Liver (tissue), 9 donors: ENCODE data around the gene SLC6A5. TPM values are rescaled to one million over a fixed set of nuclear protein-coding genes. Genes with fewer than 3 reads are reported as not detected.

Experiments
- DNase-seq: peaks from one replicate; pipeline ENCODE4 v3.0.0-alpha.2; 2017; ENCODE audit warnings: low spot score
- H3K27ac ChIP-seq, 2 donors: one replicate each; pipeline ENCODE4 v1.7.0; 2013; ENCODE audit warnings: inconsistent platforms in 2 of 2, low read length in 2 of 2, control low read depth in 1 of 2, low read depth in 1 of 2, mild to moderate bottlenecking in 1 of 2
- H3K27me3 ChIP-seq, 4 donors: one replicate each; pipeline versions ENCODE4 v1.6.1 to v1.7.0; 2013; ENCODE audit warnings: low read length in 3 of 4, inconsistent platforms in 1 of 4, mild to moderate bottlenecking in 1 of 4, moderate library complexity in 1 of 4; ENCODE audit not compliant: control insufficient read depth in 4 of 4, insufficient read depth in 4 of 4
- H3K36me3 ChIP-seq, 4 donors: one replicate each; pipeline versions ENCODE4 v1.6.1 to v1.7.0; 2013; ENCODE audit warnings: low read length in 3 of 4, mild to moderate bottlenecking in 3 of 4, low read depth in 1 of 4, moderate library complexity in 1 of 4; ENCODE audit not compliant: control insufficient read depth in 4 of 4, insufficient read depth in 3 of 4
- H3K4me1 ChIP-seq, 4 donors: one replicate each; pipeline versions ENCODE4 v1.6.1 to v1.7.0; 2013; ENCODE audit warnings: low read length in 3 of 4, mild to moderate bottlenecking in 3 of 4, moderate library complexity in 1 of 4; ENCODE audit not compliant: control insufficient read depth in 4 of 4, insufficient read depth in 4 of 4
- H3K4me3 ChIP-seq, 3 donors: one replicate each; pipeline versions ENCODE4 v1.6.1 to v1.7.0; 2013; ENCODE audit warnings: low read length in 3 of 3, control low read depth in 1 of 3, low read depth in 1 of 3, mild to moderate bottlenecking in 1 of 3
- H3K9ac ChIP-seq, 2 donors: one replicate each; pipeline ENCODE4 v1.7.0; 2013; ENCODE audit warnings: low read length in 2 of 2, mild to moderate bottlenecking in 2 of 2, moderate library complexity in 2 of 2, control low read depth in 1 of 2, low read depth in 1 of 2
- H3K9me3 ChIP-seq, 4 donors: one replicate each; pipeline versions ENCODE4 v1.6.1 to v1.7.0; 2013; ENCODE audit warnings: low read length in 3 of 4; ENCODE audit not compliant: control insufficient read depth in 4 of 4
- ATF3 ChIP-seq: IDR thresholded peaks from 2 replicates; pipeline ENCODE4 v1.6.1; 2016; ENCODE audit warnings: antibody characterized with exemption
- CTCF ChIP-seq: fragments of 150-350 bp; IDR thresholded peaks from 2 replicates; pipeline ENCODE4 v1.5.1; 2017; ENCODE audit warnings: improper control_type of control experiment, low read depth, low read length; ENCODE audit not compliant: missing input control
- FOXA1 ChIP-seq: IDR thresholded peaks from 2 replicates; pipeline ENCODE4 v1.6.1; 2016; ENCODE audit warnings: antibody characterized with exemption
- FOXA2 ChIP-seq: IDR thresholded peaks from 2 replicates; pipeline ENCODE4 v1.6.1; 2016; ENCODE audit warnings: antibody characterized with exemption
- GABPA ChIP-seq, 2 donors: IDR thresholded peaks in 1 of 2; conservative IDR thresholded peaks in 1 of 2; 2 replicates each; pipeline ENCODE4 v1.6.1; 2016; ENCODE audit warnings: antibody characterized with exemption in 2 of 2, mild to moderate bottlenecking in 1 of 2, moderate library complexity in 1 of 2
- HNF4A ChIP-seq, 2 donors: conservative IDR thresholded peaks; 2 replicates each; pipeline ENCODE4 v1.6.1; 2016; ENCODE audit warnings: antibody characterized with exemption in 2 of 2, mild to moderate bottlenecking in 2 of 2
- HNF4G ChIP-seq: IDR thresholded peaks from 2 replicates; pipeline ENCODE4 v1.6.1; 2016; ENCODE audit warnings: antibody characterized with exemption
- MAX ChIP-seq: IDR thresholded peaks from 2 replicates; pipeline ENCODE4 v1.6.1; 2016; ENCODE audit warnings: antibody characterized with exemption
- REST ChIP-seq: IDR thresholded peaks from 2 replicates; pipeline ENCODE4 v1.6.1; 2016; ENCODE audit warnings: antibody characterized with exemption, mild to moderate bottlenecking
- RXRA ChIP-seq, 2 donors: IDR thresholded peaks; 2 replicates each; pipeline ENCODE4 v1.6.1; 2017 to 2018; ENCODE audit warnings: antibody characterized with exemption in 2 of 2, mild to moderate bottlenecking in 1 of 2
- YY1 ChIP-seq: IDR thresholded peaks from 2 replicates; pipeline ENCODE4 v1.6.1; 2016; ENCODE audit warnings: antibody characterized with exemption, mild to moderate bottlenecking
- WGBS: extraction: QIAGEN DNeasy Blood & Tissue Kit; methylation state at CpG from one replicate; pipeline ENCODE4 v1.1.7; 2013; 5-methylcytosine and 5-hydroxymethylcytosine counted together
- polyA plus RNA-seq, 2 donors: library from polyadenylated mRNA; stranded (reverse) in 1 of 2; unstranded in 1 of 2; fragments of 200-250 nt in 1 of 2; fragments of >200 nt in 1 of 2; fragmentation: Nextera tagmentation in 1 of 2; extraction: Ambion mirVana in 1 of 2; gene quantifications; one replicate each; pipeline versions ENCODE4 v1.2.1 to v1.2.3, GENCODE V29; 2013 to 2015
- total RNA-seq, 2 donors: library from RNA; depleted of rRNA; stranded (reverse); fragments of >200 nt; gene quantifications; one replicate each; pipeline ENCODE4 v1.2.3, GENCODE V29; 2014
- donor health status: healthy.
- donor health status: healthy.
- donor health status: healthy.
- donor health status: healthy.
- donor health status: healthy.

SLC6A5 gene
- total and polyA plus RNA-seq, 4 donors: not detected

GRCh38 chr11:20596205-20597153 lies 2.9 kb upstream of the SLC6A5 start:
- H3K27ac ChIP-seq: no peak overlapping the region
- 9% methylated on average over 57 of the region's 57 CpGs for WGBS
- no peak overlapping the region for H3K9ac ChIP-seq
- H3K9me3 ChIP-seq: no peaks in the 10 kb centered on the region
- no peaks in the 10 kb centered on the region for H3K36me3 ChIP-seq
- H3K27me3 ChIP-seq: peaks cover 5 to 22% (median 13%) of the 10 kb centered on the region in 4 donors
- no peak for DNase-seq
- no peak overlapping the region for H3K4me3 ChIP-seq
- H3K4me1 ChIP-seq: peaks cover 0 to 28% (median 7%) of the 10 kb centered on the region in 4 donors
- TF ChIP-seq RXRA (IDR thresholded peaks at IDR 0.05) (no peak), FOXA1 (no peak), GABPA (IDR thresholded peaks at IDR 0.05 in 1 of 2, conservative IDR thresholded peaks at IDR 0.05 in 1 of 2) (no peak)

- Histone ChIP-seq H3K9me3 (no peaks in the 10 kb centered on the region), H3K4me1 (peaks cover 0 to 29% (median 7%) of the 10 kb centered on the region in 4 donors), H3K27me3 (peaks cover 5 to 22% (median 13%) of the 10 kb centered on the region in 4 donors), H3K4me3 (no peak overlapping the region), H3K36me3 (no peaks in the 10 kb centered on the region), H3K27ac (no peak overlapping the region), H3K9ac (no peak overlapping the region)
- DNase-seq: no peak
- TF ChIP-seq MAX (no peak), FOXA2 (no peak), RXRA (IDR thresholded peaks at IDR 0.05) (no peak), YY1 (no peak), CTCF (no peak), REST (no peak), HNF4A (conservative IDR thresholded peaks at IDR 0.05) (no peak), HNF4G (no peak), FOXA1 (no peak), ATF3 (no peak)
- 5% methylated on average over 41 of the region's 41 CpGs for WGBS
Observed at GRCh38 chr11:20597154-20597679, 2.2 kb upstream of the SLC6A5 start.
